A673 (cell line): ENCODE data around the gene PRRG1. TPM values are rescaled to one million over a fixed set of nuclear protein-coding genes. Genes with fewer than 3 reads are reported as not detected.

Experiments used
- BruUV-seq: library from RNA; stranded (reverse); fragments of 400-500 nt; replicated peaks from 2 replicates; lab custom pipeline; 2021; lab: Mats Ljungman, UMichigan
- CTCF ChIA-PET: fragments of 300-600 bp; sonication (Branson Sonifier 250); formaldehyde crosslinking; loops from one replicate; lab custom pipeline; 2022; ENCODE audit warnings: antibody characterized with exemption; lab: Charles Lee
- POLR2A ChIA-PET: fragments of 300-600 bp; sonication (Branson Sonifier 250); formaldehyde crosslinking; loops from one replicate; lab custom pipeline; 2022; ENCODE audit warnings: antibody characterized with exemption; ENCODE audit not compliant: low non-redundant PET; lab: Charles Lee
- DNase-seq: peaks from one replicate; pipeline ENCODE4 v3.0.0-alpha.2; 2015; ENCODE audit warnings: low spot score
- H3K27ac ChIP-seq: fragments of 200-600 bp; sonication (generic); 2 replicates; pipeline ENCODE4 v1.5.1; 2016; ENCODE audit warnings: mixed run types, low read depth, mild to moderate bottlenecking, mixed read lengths, antibody characterized with exemption, low read length; ENCODE audit not compliant: poor library complexity, severe bottlenecking
- H3K27me3 ChIP-seq: fragments of 200-600 bp; sonication (generic); replicated peaks from 2 replicates; pipeline ENCODE4 v1.6.1; 2017; ENCODE audit warnings: mixed run types, low read depth, mild to moderate bottlenecking, mixed read lengths, antibody characterized with exemption, low read length; ENCODE audit not compliant: insufficient read depth, poor library complexity
- H3K36me3 ChIP-seq: fragments of 200-600 bp; sonication (generic); 2 replicates; pipeline ENCODE4 v1.6.1; 2016; ENCODE audit warnings: mixed run types, mild to moderate bottlenecking, mixed read lengths, antibody characterized with exemption, low read length; ENCODE audit not compliant: insufficient read depth, poor library complexity, severe bottlenecking
- H3K4me1 ChIP-seq: fragments of 200-600 bp; sonication (generic); 2 replicates; pipeline ENCODE4 v1.6.1; 2017; ENCODE audit warnings: mixed run types, mild to moderate bottlenecking, mixed read lengths, antibody characterized with exemption, low read length; ENCODE audit not compliant: insufficient read depth, poor library complexity, severe bottlenecking
- H3K4me3 ChIP-seq: fragments of 200-600 bp; sonication (generic); 2 replicates; pipeline ENCODE4 v1.5.1; 2016; ENCODE audit warnings: low read depth, mixed run types, mild to moderate bottlenecking, mixed read lengths, low read length; ENCODE audit not compliant: poor library complexity, severe bottlenecking
- H3K9me3 ChIP-seq: fragments of 200-600 bp; sonication (generic); 2 replicates; pipeline ENCODE4 v1.6.1; 2016; ENCODE audit warnings: mixed run types, low read depth, mild to moderate bottlenecking, mixed read lengths, antibody characterized with exemption, low read length; ENCODE audit not compliant: poor library complexity, severe bottlenecking
- EZH2 ChIP-seq: fragments of 200-600 bp; sonication (generic); IDR thresholded peaks from 2 replicates; pipeline ENCODE4 v1.6.1; 2017; ENCODE audit warnings: borderline replicate concordance, low read depth, mild to moderate bottlenecking, mixed read lengths, antibody characterized with exemption, low read length; ENCODE audit not compliant: poor library complexity, severe bottlenecking
- intact Hi-C: fragments of 100-400 bp; cut with micrococcal nuclease; formaldehyde crosslinking; loops from one replicate; pipeline ENCODE4 v1.10.0; 2022; ENCODE audit not compliant: unreplicated experiment
- total RNA-seq: library from RNA; stranded (reverse); gene quantifications from 2 replicates; pipeline ENCODE4 v1.2.3, GENCODE V29; 2021
- TF ChIP-seq, protein P1 (sequence below): fragments of 300-800, 200-600 bp; sonication (generic); conservative IDR thresholded peaks from 2 replicates; pipeline ENCODE4 v1.5.1; 2017; ENCODE audit warnings: low read depth, mild to moderate bottlenecking, antibody characterized with exemption, low read length, moderate library complexity, mixed read lengths

Gene PRRG1
- total RNA-seq, 1 experiment from 2014 or later: 10.4 TPM

DNA sequence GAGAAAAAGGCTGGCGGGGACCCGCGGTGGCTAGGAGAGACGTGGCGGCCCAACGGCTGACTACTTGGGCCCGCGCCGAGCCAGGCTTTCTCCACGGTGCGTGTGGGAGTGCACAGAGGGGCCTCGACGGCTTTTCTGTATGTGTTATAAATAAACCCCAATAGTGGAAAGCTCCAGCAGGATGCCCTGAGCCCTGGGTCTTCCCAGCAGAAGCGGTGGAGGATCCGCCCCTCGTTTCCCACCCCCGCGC lies 268 bp upstream of the PRRG1 start:
- Histone ChIP-seq H3K36me3 (no peaks in the 10 kb centered on the region), H3K27me3 (no peaks in the 10 kb centered on the region), H3K27ac (no peak overlapping the region), H3K4me1 (peaks cover 12% of the 10 kb centered on the region), H3K4me3 (peak overlapping the region; percentile 70), H3K9me3 (no peaks in the 10 kb centered on the region)
- DNase-seq: no peak
- CTCF ChIA-PET: no interaction called here
- TF ChIP-seq, protein P1, sequence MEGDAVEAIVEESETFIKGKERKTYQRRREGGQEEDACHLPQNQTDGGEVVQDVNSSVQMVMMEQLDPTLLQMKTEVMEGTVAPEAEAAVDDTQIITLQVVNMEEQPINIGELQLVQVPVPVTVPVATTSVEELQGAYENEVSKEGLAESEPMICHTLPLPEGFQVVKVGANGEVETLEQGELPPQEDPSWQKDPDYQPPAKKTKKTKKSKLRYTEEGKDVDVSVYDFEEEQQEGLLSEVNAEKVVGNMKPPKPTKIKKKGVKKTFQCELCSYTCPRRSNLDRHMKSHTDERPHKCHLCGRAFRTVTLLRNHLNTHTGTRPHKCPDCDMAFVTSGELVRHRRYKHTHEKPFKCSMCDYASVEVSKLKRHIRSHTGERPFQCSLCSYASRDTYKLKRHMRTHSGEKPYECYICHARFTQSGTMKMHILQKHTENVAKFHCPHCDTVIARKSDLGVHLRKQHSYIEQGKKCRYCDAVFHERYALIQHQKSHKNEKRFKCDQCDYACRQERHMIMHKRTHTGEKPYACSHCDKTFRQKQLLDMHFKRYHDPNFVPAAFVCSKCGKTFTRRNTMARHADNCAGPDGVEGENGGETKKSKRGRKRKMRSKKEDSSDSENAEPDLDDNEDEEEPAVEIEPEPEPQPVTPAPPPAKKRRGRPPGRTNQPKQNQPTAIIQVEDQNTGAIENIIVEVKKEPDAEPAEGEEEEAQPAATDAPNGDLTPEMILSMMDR: no peak
- intact Hi-C loops: no loop called here
- BruUV-seq: no TSS peak
- POLR2A ChIA-PET: no interaction called here

DNA sequence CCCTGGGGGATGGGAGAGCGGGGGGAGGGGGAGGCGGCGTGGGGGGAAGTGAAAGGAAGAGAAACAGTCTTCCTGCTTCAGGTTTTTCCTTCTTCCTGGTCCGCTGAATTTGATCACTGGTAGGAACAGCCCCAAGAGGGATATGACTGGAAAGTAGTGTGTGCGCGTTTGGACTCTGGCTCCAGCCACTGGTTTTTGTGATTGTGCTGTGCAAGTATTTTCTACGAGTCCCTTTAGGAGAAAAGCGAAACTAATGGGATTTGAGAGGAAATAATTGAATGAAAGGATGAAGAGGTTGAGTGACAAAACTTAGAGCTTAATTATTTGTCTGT lies 836 bp downstream of the PRRG1 start:
- intact Hi-C loops: no loop called here
- TF ChIP-seq, protein P1: no peak
- TF ChIP-seq EZH2: no peak
- POLR2A ChIA-PET: no interaction called here

DNA sequence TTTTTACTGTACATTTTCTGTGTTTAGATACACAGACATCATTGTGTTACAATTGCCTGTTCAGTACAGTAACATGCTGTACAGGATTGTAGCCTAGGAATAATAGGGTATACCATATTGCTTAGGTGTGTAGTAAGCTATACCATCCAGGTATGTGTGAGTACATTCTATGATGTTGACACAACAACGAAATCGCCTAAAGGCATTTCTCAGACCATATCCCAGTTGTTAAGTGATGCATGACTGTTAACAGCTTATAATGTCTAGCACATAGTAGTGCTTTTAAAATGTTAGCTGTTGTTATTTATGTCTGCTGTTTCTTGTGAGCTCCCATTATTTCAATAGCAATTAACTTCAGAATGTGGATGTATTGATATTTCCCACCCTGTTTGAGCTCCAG lies 4.5 kb downstream of the PRRG1 start:
- H3K9me3 ChIP-seq: peaks cover 3% of the 10 kb centered on the region
- H3K27ac ChIP-seq: no peak overlapping the region
- CTCF ChIA-PET: no interaction called here
- POLR2A ChIA-PET: no interaction called here
- H3K27me3 ChIP-seq: no peaks in the 10 kb centered on the region
- BruUV-seq: no TSS peak
- intact Hi-C loops: no loop called here
- no peak overlapping the region for H3K4me3 ChIP-seq
- no peaks in the 10 kb centered on the region for H3K4me1 ChIP-seq
- H3K36me3 ChIP-seq: no peaks in the 10 kb centered on the region
- TF ChIP-seq, protein P1: no peak
- TF ChIP-seq EZH2: no peak
- DNase-seq: no peak

More for the DNA sequence above, 836 bp downstream of the PRRG1 start:
- H3K9me3 ChIP-seq: no peaks in the 10 kb centered on the region
- H3K36me3 ChIP-seq: no peaks in the 10 kb centered on the region
- CTCF ChIA-PET: no interaction called here
- DNase-seq: no peak
- peak overlapping the region; percentile 76 for H3K27ac ChIP-seq
- peak overlapping the region; percentile 70 for H3K4me3 ChIP-seq
- H3K4me1 ChIP-seq: peaks cover 12% of the 10 kb centered on the region
- no TSS peak for BruUV-seq
- H3K27me3 ChIP-seq: no peaks in the 10 kb centered on the region
